ENCODE results near the gene OR5A2. TPM values are rescaled to one million over a fixed set of nuclear protein-coding genes. Genes with fewer than 3 reads are reported as not detected.

OR5A2 gene, protein sequence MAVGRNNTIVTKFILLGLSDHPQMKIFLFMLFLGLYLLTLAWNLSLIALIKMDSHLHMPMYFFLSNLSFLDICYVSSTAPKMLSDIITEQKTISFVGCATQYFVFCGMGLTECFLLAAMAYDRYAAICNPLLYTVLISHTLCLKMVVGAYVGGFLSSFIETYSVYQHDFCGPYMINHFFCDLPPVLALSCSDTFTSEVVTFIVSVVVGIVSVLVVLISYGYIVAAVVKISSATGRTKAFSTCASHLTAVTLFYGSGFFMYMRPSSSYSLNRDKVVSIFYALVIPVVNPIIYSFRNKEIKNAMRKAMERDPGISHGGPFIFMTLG
- not detected for total RNA-seq
- total RNA-seq (2013): not detected

DNA sequence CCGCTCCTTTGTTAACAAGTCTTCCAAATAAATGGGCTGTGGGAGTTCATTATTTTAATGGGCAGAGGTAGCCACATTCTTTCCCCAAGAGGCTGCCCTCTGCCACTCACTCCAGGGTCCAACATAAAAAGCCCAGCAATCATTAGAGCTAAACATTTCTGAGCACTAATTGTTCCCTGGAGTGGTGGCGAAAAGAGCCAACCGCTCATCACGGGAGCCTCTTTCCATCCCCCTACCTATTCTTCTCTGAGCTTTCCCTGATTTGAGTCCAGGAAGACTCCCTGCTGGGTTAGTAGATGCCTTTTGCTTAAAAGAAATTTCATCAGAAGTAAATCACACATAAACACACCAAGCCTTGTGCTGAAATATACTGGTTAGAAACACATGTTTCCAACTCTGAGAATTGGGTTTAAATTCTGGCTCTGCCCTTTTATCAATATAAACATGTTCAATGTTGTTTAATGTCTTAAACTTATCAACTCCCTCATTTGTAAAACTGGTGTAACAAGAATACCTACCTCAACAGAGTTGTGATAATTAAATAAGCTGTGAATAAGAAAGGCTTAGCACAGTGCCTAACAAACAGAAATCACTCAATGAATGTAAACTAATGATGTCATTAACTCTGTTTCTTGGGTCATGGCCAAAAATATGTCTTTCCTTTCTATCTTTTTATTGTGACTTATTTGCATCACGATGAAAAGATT lies at the start of gene OR5A2:
Gene OR5A2 (minus strand): TSS at position 53 of the 707 bp plus-strand sequence. CDS start 3,460 bp downstream, outside the sequence.
- Histone ChIP-seq H3K4me3 (ENCODE audit: low read length) (no peak within 1 kb of the TSS), H3K27ac (ENCODE audit: low read length) (no peak within 1 kb of the TSS), H3K27me3 (ENCODE audit: control insufficient read depth, insufficient read depth, low read length) (no peaks in the 10 kb centered on the region), H3K4me1 (ENCODE audit: control insufficient read depth, insufficient read depth, low read length) (no peaks in the 10 kb centered on the region), H3K9me3 (ENCODE audit: control insufficient read depth, insufficient read depth, low read length) (no peaks in the 10 kb centered on the region), H3K36me3 (ENCODE audit: control insufficient read depth, insufficient read depth, low read length) (no peaks in the 10 kb centered on the region)
- intact Hi-C loops (cut with micrococcal nuclease): no loop called here
- H3K9me3 Mint-ChIP-seq: no peaks in the 10 kb centered on the region
- ATAC-seq: no peak
- no peak for DNase-seq
- TF ChIP-seq, protein P1, sequence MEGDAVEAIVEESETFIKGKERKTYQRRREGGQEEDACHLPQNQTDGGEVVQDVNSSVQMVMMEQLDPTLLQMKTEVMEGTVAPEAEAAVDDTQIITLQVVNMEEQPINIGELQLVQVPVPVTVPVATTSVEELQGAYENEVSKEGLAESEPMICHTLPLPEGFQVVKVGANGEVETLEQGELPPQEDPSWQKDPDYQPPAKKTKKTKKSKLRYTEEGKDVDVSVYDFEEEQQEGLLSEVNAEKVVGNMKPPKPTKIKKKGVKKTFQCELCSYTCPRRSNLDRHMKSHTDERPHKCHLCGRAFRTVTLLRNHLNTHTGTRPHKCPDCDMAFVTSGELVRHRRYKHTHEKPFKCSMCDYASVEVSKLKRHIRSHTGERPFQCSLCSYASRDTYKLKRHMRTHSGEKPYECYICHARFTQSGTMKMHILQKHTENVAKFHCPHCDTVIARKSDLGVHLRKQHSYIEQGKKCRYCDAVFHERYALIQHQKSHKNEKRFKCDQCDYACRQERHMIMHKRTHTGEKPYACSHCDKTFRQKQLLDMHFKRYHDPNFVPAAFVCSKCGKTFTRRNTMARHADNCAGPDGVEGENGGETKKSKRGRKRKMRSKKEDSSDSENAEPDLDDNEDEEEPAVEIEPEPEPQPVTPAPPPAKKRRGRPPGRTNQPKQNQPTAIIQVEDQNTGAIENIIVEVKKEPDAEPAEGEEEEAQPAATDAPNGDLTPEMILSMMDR (IDR thresholded peaks at IDR 0.05): no peak
- peaks cover 8 to 22% of the 10 kb centered on the region in 2 donors for H3K27me3 Mint-ChIP-seq (ENCODE audit: low read depth in 2 of 2)
- H3K27ac Mint-ChIP-seq: no peak within 1 kb of the TSS
- WGBS (ENCODE audit: insufficient coverage): 100% methylated on average over 3 of the region's 5 CpGs
- H3K36me3 Mint-ChIP-seq: no peaks in the 10 kb centered on the region
- no peaks in the 10 kb centered on the region for H3K4me1 Mint-ChIP-seq
- H3K4me3 Mint-ChIP-seq: no peak within 1 kb of the TSS

DNA sequence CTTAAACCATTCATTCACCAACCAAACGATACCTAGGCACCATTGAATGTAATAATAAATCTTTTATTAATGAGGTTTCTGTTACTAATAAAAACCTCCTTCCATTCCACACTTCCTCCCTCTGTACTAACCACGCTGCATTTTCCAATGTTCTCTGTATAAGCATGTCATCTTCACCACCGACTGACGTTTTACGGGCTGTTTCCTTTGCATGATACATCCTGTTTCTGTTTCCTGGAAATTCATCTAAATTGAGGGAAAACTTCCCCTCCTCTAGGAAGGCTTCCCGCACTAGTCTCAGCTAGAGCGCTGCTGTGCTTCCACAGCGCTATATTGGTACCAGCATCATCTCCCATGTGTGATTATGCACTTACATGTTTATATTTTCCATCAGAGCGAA lies 49.0 kb upstream of the OR5A2 start:
- intact Hi-C loops (cut with micrococcal nuclease): no loop called here
- Histone ChIP-seq H3K9me3 (ENCODE audit: control insufficient read depth, insufficient read depth, low read length) (no peaks in the 10 kb centered on the region), H3K4me3 (ENCODE audit: low read length) (no peak overlapping the region), H3K27me3 (ENCODE audit: control insufficient read depth, insufficient read depth, low read length) (peaks cover 2% of the 10 kb centered on the region), H3K36me3 (ENCODE audit: control insufficient read depth, insufficient read depth, low read length) (no peaks in the 10 kb centered on the region), H3K4me1 (ENCODE audit: control insufficient read depth, insufficient read depth, low read length) (no peaks in the 10 kb centered on the region), H3K27ac (ENCODE audit: low read length) (no peak overlapping the region)
- Mint-ChIP-seq H3K4me3 (no peak overlapping the region), H3K4me1 (no peaks in the 10 kb centered on the region), H3K36me3 (no peaks in the 10 kb centered on the region), H3K27ac (no peak overlapping the region), H3K9me3 (no peaks in the 10 kb centered on the region), H3K27me3 (ENCODE audit: low read depth in 2 of 2) (peaks cover 15 to 17% of the 10 kb centered on the region in 2 donors)
- WGBS (ENCODE audit: insufficient coverage): 52% methylated on average over 8 of the region's 9 CpGs
- TF ChIP-seq, protein P1 (IDR thresholded peaks at IDR 0.05): no peak
- DNase-seq: no peak
- ATAC-seq: no peak

DNA sequence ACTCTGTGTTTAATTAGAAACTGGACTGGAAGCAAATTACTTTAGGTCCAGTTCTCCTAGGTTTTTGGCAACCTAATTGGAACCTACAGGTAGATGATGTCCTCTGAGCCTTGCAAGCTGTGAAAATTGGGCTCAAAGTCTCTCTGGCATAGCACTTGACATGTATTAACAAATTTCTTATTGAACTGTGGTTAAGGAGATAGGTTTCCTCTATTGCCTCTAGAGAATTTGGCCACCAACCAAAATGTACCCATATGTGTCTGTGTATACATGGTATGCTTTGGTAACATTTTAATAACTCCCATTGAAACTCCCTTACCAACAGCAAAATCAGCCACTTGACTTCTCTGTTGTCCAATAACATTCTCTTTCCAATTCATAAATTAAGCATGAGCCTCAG lies 46.8 kb upstream of the OR5A2 start, which contains the start of gene OR4D10:
Gene OR4D10 (plus strand): TSS at position 301 of the 400 bp plus-strand sequence. CDS start 4,115 bp downstream, outside the sequence.
- H3K27ac Mint-ChIP-seq: no peak within 1 kb of the TSS
- H3K36me3 Mint-ChIP-seq: no peaks in the 10 kb centered on the region
- no peaks in the 10 kb centered on the region for H3K36me3 ChIP-seq (ENCODE audit: control insufficient read depth, insufficient read depth, low read length)
- no peak within 1 kb of the TSS for H3K4me3 Mint-ChIP-seq
- H3K27me3 ChIP-seq (ENCODE audit: control insufficient read depth, insufficient read depth, low read length): peaks cover 2% of the 10 kb centered on the region
- H3K4me1 ChIP-seq (ENCODE audit: control insufficient read depth, insufficient read depth, low read length): no peaks in the 10 kb centered on the region
- H3K4me3 ChIP-seq (ENCODE audit: low read length): no peak within 1 kb of the TSS
- peaks cover 12 to 16% of the 10 kb centered on the region in 2 donors for H3K27me3 Mint-ChIP-seq (ENCODE audit: low read depth in 2 of 2)
- ATAC-seq (no peak), DNase-seq (no peak)
- H3K9me3 Mint-ChIP-seq: no peaks in the 10 kb centered on the region
- H3K4me1 Mint-ChIP-seq: no peaks in the 10 kb centered on the region
- intact Hi-C loops (cut with micrococcal nuclease): no loop called here
- H3K27ac ChIP-seq (ENCODE audit: low read length): no peak within 1 kb of the TSS
- TF ChIP-seq, protein P1 (IDR thresholded peaks at IDR 0.05): no peak
- H3K9me3 ChIP-seq (ENCODE audit: control insufficient read depth, insufficient read depth, low read length): no peaks in the 10 kb centered on the region
